H1 (cell line): ENCODE data around the gene FCHO1. TPM values are rescaled to one million over a fixed set of nuclear protein-coding genes. Genes with fewer than 3 reads are reported as not detected.

Source experiments
- CTCF ChIA-PET: fragments of 300-600 bp; sonication (Branson Sonifier 250); formaldehyde crosslinking; loops from one replicate; lab custom pipeline; 2021; ENCODE audit not compliant: partially characterized antibody; lab: Charles Lee
- POLR2A ChIA-PET: fragments of 300-600 bp; sonication (Branson Sonifier 250); formaldehyde crosslinking; loops from one replicate; lab custom pipeline; 2021; ENCODE audit warnings: inconsistent platforms; ENCODE audit not compliant: partially characterized antibody; lab: Charles Lee
- DNase-seq, 2 experiments: peaks; one replicate each; pipeline versions ENCODE4 v3.0.0 to v3.0.0-alpha.2; 2010 to 2022; ENCODE audit warnings: low spot score in 2 of 2, low read depth in 1 of 2, mixed read lengths in 1 of 2
- FAIRE-seq: peaks from 2 replicates; lab custom pipeline; 2011; peaks lifted over from hg19 to GRCh38; lab: Jason Lieb, UNC
- H2AFZ ChIP-seq: 2 replicates; pipeline ENCODE4 v1.8.1; 2012; ENCODE audit warnings: low read length, inconsistent platforms
- H2AK5ac ChIP-seq: 2 replicates; pipeline ENCODE4 v1.6.1; 2013; ENCODE audit warnings: low read depth, low read length
- H2BK120ac ChIP-seq: replicated peaks from 2 replicates; pipeline ENCODE3; 2013; ENCODE audit warnings: low read depth, low read length, inconsistent platforms
- H2BK12ac ChIP-seq: 2 replicates; pipeline ENCODE4 v1.6.1; 2013; ENCODE audit warnings: low read depth, low read length
- H2BK15ac ChIP-seq: 2 replicates; pipeline ENCODE4 v1.6.1; 2013; ENCODE audit warnings: low read length
- H2BK20ac ChIP-seq: 2 replicates; pipeline ENCODE4 v1.6.1; 2013; ENCODE audit warnings: low read length
- H2BK5ac ChIP-seq: 2 replicates; pipeline ENCODE4 v1.6.1; 2013; ENCODE audit warnings: low read depth, low read length
- H3K14ac ChIP-seq: 2 replicates; pipeline ENCODE4 v1.6.1; 2013; ENCODE audit warnings: inconsistent platforms; ENCODE audit not compliant: insufficient read length
- H3K18ac ChIP-seq: 2 replicates; pipeline ENCODE4 v1.6.1; 2013; ENCODE audit warnings: low read length; ENCODE audit errors: extremely low read depth
- H3K23ac ChIP-seq: 2 replicates; pipeline ENCODE4 v1.6.1; 2013; ENCODE audit warnings: inconsistent platforms; ENCODE audit not compliant: insufficient read length
- H3K23me2 ChIP-seq: 2 replicates; pipeline ENCODE4 v1.6.1; 2013; ENCODE audit warnings: low read depth, low read length
- H3K27ac ChIP-seq: 2 replicates; pipeline ENCODE4 v1.6.1; 2011; ENCODE audit warnings: low read depth, low read length, inconsistent platforms
- H3K27me3 ChIP-seq, 4 experiments: replicated peaks in 1 of 4; 1 replicate in 1 of 4; 2 replicates in 3 of 4; pipeline versions ENCODE4 v1.6.1 to v1.8.1; 2011 to 2013; ENCODE audit warnings: low read length in 3 of 4, mild to moderate bottlenecking in 3 of 4, inconsistent platforms in 2 of 4, mixed read lengths in 2 of 4, moderate library complexity in 1 of 4; ENCODE audit not compliant: control insufficient read depth in 3 of 4, insufficient read depth in 3 of 4; ENCODE audit errors: extremely low read depth in 1 of 4
- H3K36me3 ChIP-seq, 4 experiments: 2 replicates each; pipeline versions ENCODE4 v1.6.1 to v1.8.1; 2011 to 2013; ENCODE audit warnings: mild to moderate bottlenecking in 4 of 4, low read length in 3 of 4, moderate library complexity in 2 of 4, control low read depth in 1 of 4, inconsistent platforms in 1 of 4; ENCODE audit not compliant: insufficient read depth in 4 of 4, control insufficient read depth in 2 of 4
- H3K4ac ChIP-seq: replicated peaks from 2 replicates; pipeline ENCODE3; 2013; ENCODE audit warnings: low read length, low read depth, mixed read lengths, inconsistent platforms; ENCODE audit not compliant: insufficient read length
- H3K4me1 ChIP-seq, 4 experiments: replicated peaks in 1 of 4; 1 replicate in 1 of 4; 2 replicates in 3 of 4; pipeline versions ENCODE4 v1.6.1 to v1.8.1; 2011 to 2013; ENCODE audit warnings: low read length in 3 of 4, inconsistent platforms in 2 of 4, mixed read lengths in 1 of 4; ENCODE audit not compliant: insufficient read depth in 4 of 4, control insufficient read depth in 3 of 4
- H3K4me2 ChIP-seq, 2 experiments: 2 replicates each; pipeline versions ENCODE4 v1.6.1 to v1.8.1; 2011 to 2013; ENCODE audit warnings: low read depth in 2 of 2, low read length in 2 of 2, control low read depth in 1 of 2, inconsistent platforms in 1 of 2, mild to moderate bottlenecking in 1 of 2; ENCODE audit not compliant: insufficient read depth in 1 of 2
- H3K4me3 ChIP-seq, 4 experiments: fragments of 200-600, 300-600 bp in 1 of 4; sonication (generic), shearing (Covaris generic), sonication (Bioruptor Twin) in 1 of 4; 2 replicates each; pipeline versions ENCODE4 v1.5.1 to v1.8.1; 2011 to 2016; ENCODE audit warnings: low read length in 4 of 4, low read depth in 3 of 4, control low read depth in 2 of 4, inconsistent platforms in 2 of 4, mild to moderate bottlenecking in 2 of 4, mixed read lengths in 1 of 4, moderate library complexity in 1 of 4; ENCODE audit not compliant: insufficient read depth in 2 of 4; ENCODE audit errors: extremely low read depth in 1 of 4
- H3K56ac ChIP-seq: replicated peaks from 2 replicates; pipeline ENCODE3; 2013; ENCODE audit warnings: low read depth, mild to moderate bottlenecking, mixed read lengths, low read length, inconsistent platforms; ENCODE audit not compliant: insufficient read length
- H3K79me1 ChIP-seq: 2 replicates; pipeline ENCODE4 v1.6.1; 2013; ENCODE audit warnings: low read depth, low read length, control low read depth
- H3K79me2 ChIP-seq, 2 experiments: 2 replicates each; pipeline versions ENCODE4 v1.6.1 to v1.8.1; 2012 to 2013; ENCODE audit warnings: low read length in 2 of 2, mild to moderate bottlenecking in 2 of 2, inconsistent platforms in 1 of 2; ENCODE audit not compliant: insufficient read depth in 2 of 2, control insufficient read depth in 1 of 2
- H3K9ac ChIP-seq, 4 experiments: replicated peaks in 1 of 4; 1 replicate in 1 of 4; 2 replicates in 3 of 4; pipeline versions ENCODE4 v1.6.1 to v1.8.1; 2011 to 2013; ENCODE audit warnings: low read depth in 3 of 4, low read length in 3 of 4, control low read depth in 2 of 4, mild to moderate bottlenecking in 2 of 4, moderate library complexity in 2 of 4, inconsistent platforms in 1 of 4; ENCODE audit errors: extremely low read depth in 1 of 4
- H3K9me3 ChIP-seq, 2 experiments: 2 replicates each; pipeline versions ENCODE4 v1.6.1 to v1.8.1; 2012 to 2013; ENCODE audit warnings: mild to moderate bottlenecking in 2 of 2, moderate library complexity in 2 of 2, control low read depth in 1 of 2, inconsistent platforms in 1 of 2, low read depth in 1 of 2, low read length in 1 of 2, mixed read lengths in 1 of 2; ENCODE audit not compliant: insufficient read depth in 2 of 2
- H4K20me1 ChIP-seq, 2 experiments: replicated peaks in 1 of 2; 2 replicates each; pipeline versions ENCODE3 to v1.8.1; 2011 to 2013; ENCODE audit warnings: inconsistent platforms in 2 of 2, low read length in 2 of 2, mild to moderate bottlenecking in 1 of 2; ENCODE audit not compliant: insufficient read depth in 2 of 2, control insufficient read depth in 1 of 2
- H4K5ac ChIP-seq: 2 replicates; pipeline ENCODE4 v1.6.1; 2013; ENCODE audit warnings: low read length, low read depth, mixed read lengths, inconsistent platforms; ENCODE audit not compliant: insufficient read length
- H4K8ac ChIP-seq: 2 replicates; pipeline ENCODE4 v1.8.0; 2013; ENCODE audit warnings: mild to moderate bottlenecking, moderate library complexity, low read length, inconsistent platforms; ENCODE audit not compliant: insufficient read depth; ENCODE audit errors: extremely low read depth
- H4K91ac ChIP-seq: replicated peaks from 2 replicates; pipeline ENCODE3; 2013; ENCODE audit warnings: low read length, mixed read lengths, inconsistent platforms; ENCODE audit not compliant: insufficient read length
- SAP30 ChIP-seq: fragments of 300-600 bp; sonication (generic); IDR thresholded peaks from 2 replicates; pipeline ENCODE4 v1.7.1; 2012; ENCODE audit warnings: low read length, moderate library complexity, mild to moderate bottlenecking, inconsistent platforms; ENCODE audit not compliant: insufficient read depth, insufficient replicate concordance
- SIRT6 ChIP-seq: IDR thresholded peaks from one replicate; pipeline ENCODE4 v1.7.1; 2012; ENCODE audit warnings: low read length, inconsistent platforms
- WGBS, 2 experiments: shearing (Covaris generic) in 1 of 2; methylation state at CpG; one replicate each; pipeline versions ENCODE4 v1.1.6 to v1.1.7; 2013 to 2015; ENCODE audit warnings: low lambda C conversion rate in 2 of 2, mixed read lengths in 2 of 2, inconsistent platforms in 1 of 2, low coverage in 1 of 2, missing lambda C conversion rate in 1 of 2; ENCODE audit not compliant: insufficient replicate concordance in 2 of 2, insufficient coverage in 1 of 2, insufficient read length in 1 of 2; ENCODE audit errors: extremely low coverage in 1 of 2, missing lambda C conversion rate in 1 of 2; 5-methylcytosine and 5-hydroxymethylcytosine counted together
- polyA plus RNA-seq, 7 experiments: library from polyadenylated mRNA; depleted of rRNA in 3 of 7; stranded (reverse) in 5 of 7; unstranded in 2 of 7; fragments of >200 nt in 5 of 7; fragments of 200-250 nt in 2 of 7; gene quantifications; 1 replicate in 5 of 7; 2 replicates in 1 of 7; 4 replicates in 1 of 7; pipeline versions ENCODE4 v1.2.1 to v1.2.3, GENCODE V29; 2011 to 2013; ENCODE audit warnings: missing spikeins in 2 of 7, mixed read lengths in 2 of 7
- total RNA-seq: library from RNA; stranded (reverse); fragmentation: NEBNext Ultra II Directional; extraction: Animal tissue kit (Norgen Biotek cat#: 25700); gene quantifications from 2 replicates; pipeline ENCODE4 v1.2.1, GENCODE V29; 2021

Gene FCHO1
- total and polyA plus RNA-seq, 2 of the 8 experiments (the other 6 are each of a cell fraction or from before 2014, with no cell fraction given): 13.0 to 25.9 TPM

DNA sequence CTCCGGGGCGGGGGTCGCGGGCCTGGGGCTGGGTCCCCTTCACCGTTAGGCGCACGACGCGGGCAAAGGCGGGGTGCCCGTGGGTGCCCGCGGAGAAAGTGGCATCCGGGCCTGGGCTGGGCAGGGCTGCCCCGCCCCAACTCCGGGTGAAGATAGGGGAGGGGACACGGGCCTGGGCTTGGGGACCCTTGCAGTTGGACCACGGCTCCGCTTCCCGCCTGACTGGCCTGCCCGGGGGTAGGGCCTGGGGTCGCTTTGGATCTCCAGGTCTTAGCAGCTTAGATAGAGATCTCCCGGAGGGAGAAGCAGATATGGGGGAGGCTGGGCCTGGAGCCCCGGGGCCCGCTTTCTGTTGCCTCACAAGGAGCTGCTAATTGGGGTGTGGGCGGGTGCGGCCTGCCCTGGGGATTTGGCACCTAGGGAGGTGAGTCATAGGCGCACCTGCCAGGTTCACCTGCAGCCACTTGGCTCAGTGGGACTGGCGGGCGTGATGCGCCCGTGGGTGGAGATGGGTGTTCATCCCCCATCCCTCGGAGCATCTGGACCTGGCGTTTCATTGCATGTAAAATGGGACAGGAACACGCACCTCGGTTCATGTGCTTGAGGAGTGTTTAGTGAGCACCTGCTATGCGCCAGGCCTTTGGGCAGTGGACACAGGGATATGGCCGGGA lies 31.4 kb upstream of the FCHO1 start:
- TF ChIP-seq SIRT6: no peak
- peak; percentile 19 for TF ChIP-seq SAP30
- H2BK15ac ChIP-seq: no peak overlapping the region
- ChIA-PET POLR2A (interaction anchor here (0.7 to 3.8 kb wide), 11 partner anchors 9 to 139 kb away, joined by 3 to 13 read pairs (median 3); no protein-coding TSS in a partner anchor), CTCF (interaction anchor here (0.9 to 3.6 kb wide), 9 partner anchors 11 to 235 kb away, joined by 3 to 21 read pairs (median 4); partner anchors contain the start of gene RPL18A)
- no peak overlapping the region for H3K27ac ChIP-seq
- DNase-seq (no peak), FAIRE-seq (no peak)
- no peak overlapping the region for H4K91ac ChIP-seq
- H3K36me3 ChIP-seq: peaks cover 2 to 13% (median 5%) of the 10 kb centered on the region in 4 experiments; a peak in 6 of 8 replicates
- no peak overlapping the region; the same call in 1 of the 2 replicates for H2AK5ac ChIP-seq
- no peak overlapping the region for H4K5ac ChIP-seq
- H3K79me2 ChIP-seq: peaks cover 17 to 32% of the 10 kb centered on the region in 2 experiments
- peaks cover 11 to 24% of the 10 kb centered on the region in 2 experiments for H4K20me1 ChIP-seq
- H3K18ac ChIP-seq: no peak overlapping the region
- no peak overlapping the region for H2AFZ ChIP-seq
- peak overlapping the region; percentile 75 to 100 (median 83) for H3K4me3 ChIP-seq
- H3K56ac ChIP-seq: no peak overlapping the region
- H3K4me1 ChIP-seq: peaks cover 4 to 13% (median 6%) of the 10 kb centered on the region in 4 experiments
- no peak overlapping the region for H3K4ac ChIP-seq
- H2BK120ac ChIP-seq: no peak overlapping the region
- H3K4me2 ChIP-seq: peak overlapping the region; percentile 89 to 99
- peaks cover 12% of the 10 kb centered on the region; the same call in 1 of the 2 replicates for H3K79me1 ChIP-seq
- peak overlapping the region; percentile 60; the same call in 1 of the 2 replicates for H4K8ac ChIP-seq
- 22% methylated on average over 18 of the region's 38 CpGs; no CpG with 5 or more reads in 1 of the 2 experiments for WGBS, 2 experiments
- H3K9me3 ChIP-seq: no peaks in the 10 kb centered on the region
- H3K9ac ChIP-seq: peak overlapping the region; percentile 56 to 84 (median 64); a peak in 6 of 7 replicates
- H2BK12ac ChIP-seq: no peak overlapping the region
- H3K23me2 ChIP-seq: peaks cover 9% of the 10 kb centered on the region; the same call in 1 of the 2 replicates
- no peaks in the 10 kb centered on the region for H3K27me3 ChIP-seq
- no peak overlapping the region for H3K23ac ChIP-seq
- H3K14ac ChIP-seq: no peak overlapping the region
- no peak overlapping the region for H2BK20ac ChIP-seq
- no peak overlapping the region for H2BK5ac ChIP-seq
